Liver (tissue), 3 donors: ENCODE data around the gene CYB561D2.
A peak's percentile ranks its signal among the peaks of the same experiment; 100 is the strongest.

ENCODE experiments used
- FOXA2 ChIP-seq: IDR thresholded peaks from 2 replicates; pipeline ENCODE4 v1.6.1; 2016; ENCODE audit warnings: antibody characterized with exemption
- GABPA ChIP-seq, 2 donors: IDR thresholded peaks in 1 of 2; conservative IDR thresholded peaks in 1 of 2; 2 replicates each; pipeline ENCODE4 v1.6.1; 2016; ENCODE audit warnings: antibody characterized with exemption in 2 of 2, mild to moderate bottlenecking in 1 of 2, moderate library complexity in 1 of 2
- JUND ChIP-seq, 2 donors: IDR thresholded peaks; 2 replicates each; pipeline ENCODE4 v1.6.1; 2016; ENCODE audit warnings: antibody characterized with exemption in 2 of 2
- MAX ChIP-seq: IDR thresholded peaks from 2 replicates; pipeline ENCODE4 v1.6.1; 2016; ENCODE audit warnings: antibody characterized with exemption
- RAD21 ChIP-seq, 2 donors: IDR thresholded peaks; 2 replicates each; pipeline ENCODE4 v1.6.1; 2016; ENCODE audit warnings: antibody characterized with exemption in 2 of 2, mild to moderate bottlenecking in 2 of 2
- REST ChIP-seq: IDR thresholded peaks from 2 replicates; pipeline ENCODE4 v1.6.1; 2016; ENCODE audit warnings: antibody characterized with exemption, mild to moderate bottlenecking
- YY1 ChIP-seq: IDR thresholded peaks from 2 replicates; pipeline ENCODE4 v1.6.1; 2016; ENCODE audit warnings: antibody characterized with exemption, mild to moderate bottlenecking
- TF ChIP-seq, protein P1 (sequence below): fragments of 150-350 bp; IDR thresholded peaks from 2 replicates; pipeline ENCODE4 v1.5.1; 2017; ENCODE audit warnings: improper control_type of control experiment, low read depth, low read length; ENCODE audit not compliant: missing input control
- donor health status: healthy.
- donor health status: healthy.

GRCh38 chr3:50320853-50321335, 29.8 kb upstream of the CYB561D2 start:
- TF ChIP-seq, protein P1, sequence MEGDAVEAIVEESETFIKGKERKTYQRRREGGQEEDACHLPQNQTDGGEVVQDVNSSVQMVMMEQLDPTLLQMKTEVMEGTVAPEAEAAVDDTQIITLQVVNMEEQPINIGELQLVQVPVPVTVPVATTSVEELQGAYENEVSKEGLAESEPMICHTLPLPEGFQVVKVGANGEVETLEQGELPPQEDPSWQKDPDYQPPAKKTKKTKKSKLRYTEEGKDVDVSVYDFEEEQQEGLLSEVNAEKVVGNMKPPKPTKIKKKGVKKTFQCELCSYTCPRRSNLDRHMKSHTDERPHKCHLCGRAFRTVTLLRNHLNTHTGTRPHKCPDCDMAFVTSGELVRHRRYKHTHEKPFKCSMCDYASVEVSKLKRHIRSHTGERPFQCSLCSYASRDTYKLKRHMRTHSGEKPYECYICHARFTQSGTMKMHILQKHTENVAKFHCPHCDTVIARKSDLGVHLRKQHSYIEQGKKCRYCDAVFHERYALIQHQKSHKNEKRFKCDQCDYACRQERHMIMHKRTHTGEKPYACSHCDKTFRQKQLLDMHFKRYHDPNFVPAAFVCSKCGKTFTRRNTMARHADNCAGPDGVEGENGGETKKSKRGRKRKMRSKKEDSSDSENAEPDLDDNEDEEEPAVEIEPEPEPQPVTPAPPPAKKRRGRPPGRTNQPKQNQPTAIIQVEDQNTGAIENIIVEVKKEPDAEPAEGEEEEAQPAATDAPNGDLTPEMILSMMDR, result peak; percentile 19
- no peak for TF ChIP-seq RAD21 (IDR thresholded peaks at IDR 0.05)
- TF ChIP-seq JUND (IDR thresholded peaks at IDR 0.05), result no peak
- TF ChIP-seq GABPA (IDR thresholded peaks at IDR 0.05 in 1 of 2, conservative IDR thresholded peaks at IDR 0.05 in 1 of 2), result no peak
- no peak for TF ChIP-seq REST
- no peak for TF ChIP-seq FOXA2
- no peak for TF ChIP-seq YY1
- no peak for TF ChIP-seq MAX
